ENCODE data around the gene ACP1.

The ACP1 gene

DNA sequence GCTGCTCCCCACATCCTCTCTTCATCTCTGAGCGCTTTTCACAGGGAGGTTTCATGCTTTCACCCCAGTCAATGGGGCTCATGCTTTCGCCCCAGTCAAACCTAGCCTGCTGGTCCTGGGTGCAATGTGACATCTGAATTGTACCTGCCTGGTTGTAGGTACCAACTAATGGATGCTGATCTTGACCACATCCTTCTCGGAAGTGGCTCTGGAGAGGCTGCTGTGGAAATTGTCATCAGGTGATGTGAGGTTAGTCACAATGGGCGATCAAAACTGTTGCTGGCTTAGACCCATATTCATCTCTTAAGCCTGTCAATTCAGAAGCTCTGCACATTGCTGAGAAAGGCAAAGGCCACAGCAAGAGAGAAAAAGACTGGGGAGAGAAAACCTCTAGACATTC, 55.8 kb downstream of the ACP1 start:
- no peak for DNase-seq
- Histone ChIP-seq H3K4me1 (ENCODE audit: control insufficient read depth, insufficient read depth, low read length, poor library complexity, severe bottlenecking) (no peaks in the 10 kb centered on the region), H3K27me3 (replicated peaks; ENCODE audit: control insufficient read depth, insufficient read depth, low read length, poor library complexity, severe bottlenecking) (no peaks in the 10 kb centered on the region), H3K36me3 (ENCODE audit: control insufficient read depth, insufficient read depth, low read length) (no peaks in the 10 kb centered on the region), H3K4me3 (ENCODE audit: insufficient read depth, low read depth, low read length, poor library complexity, severe bottlenecking) (no peak overlapping the region), H3K9me3 (ENCODE audit: control insufficient read depth, low read length) (no peaks in the 10 kb centered on the region), H3K27ac (ENCODE audit: insufficient read depth, low read length, poor library complexity, severe bottlenecking) (no peak overlapping the region)

DNA sequence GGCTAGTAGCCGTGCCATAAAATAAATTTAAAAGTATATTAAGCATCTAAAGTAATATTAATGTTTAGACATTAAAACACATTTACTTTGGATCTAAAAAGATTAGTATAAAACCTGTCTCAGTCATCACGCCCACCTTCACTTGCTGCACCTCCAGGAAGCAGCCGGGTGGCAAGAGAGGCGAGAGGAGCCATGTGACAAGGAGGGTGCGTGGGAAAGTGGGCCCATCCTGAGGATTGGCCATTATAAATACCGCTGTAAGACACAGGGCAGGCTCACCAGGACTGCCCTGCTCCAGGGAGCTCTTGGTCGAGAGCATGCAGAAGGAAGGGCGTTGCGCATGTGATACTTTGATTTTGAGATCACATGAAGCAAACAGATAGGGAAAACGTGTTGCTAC, 57.6 kb downstream of the ACP1 start:
- H3K27me3 ChIP-seq (replicated peaks; ENCODE audit: control insufficient read depth, insufficient read depth, low read length, poor library complexity, severe bottlenecking) = no peaks in the 10 kb centered on the region
- no peak overlapping the region for H3K27ac ChIP-seq (ENCODE audit: insufficient read depth, low read length, poor library complexity, severe bottlenecking)
- no peak for DNase-seq
- no peaks in the 10 kb centered on the region for H3K36me3 ChIP-seq (ENCODE audit: control insufficient read depth, insufficient read depth, low read length)
- no peak overlapping the region for H3K4me3 ChIP-seq (ENCODE audit: insufficient read depth, low read depth, low read length, poor library complexity, severe bottlenecking)
- H3K9me3 ChIP-seq (ENCODE audit: control insufficient read depth, low read length) = no peaks in the 10 kb centered on the region
- no peaks in the 10 kb centered on the region for H3K4me1 ChIP-seq (ENCODE audit: control insufficient read depth, insufficient read depth, low read length, poor library complexity, severe bottlenecking)

DNA sequence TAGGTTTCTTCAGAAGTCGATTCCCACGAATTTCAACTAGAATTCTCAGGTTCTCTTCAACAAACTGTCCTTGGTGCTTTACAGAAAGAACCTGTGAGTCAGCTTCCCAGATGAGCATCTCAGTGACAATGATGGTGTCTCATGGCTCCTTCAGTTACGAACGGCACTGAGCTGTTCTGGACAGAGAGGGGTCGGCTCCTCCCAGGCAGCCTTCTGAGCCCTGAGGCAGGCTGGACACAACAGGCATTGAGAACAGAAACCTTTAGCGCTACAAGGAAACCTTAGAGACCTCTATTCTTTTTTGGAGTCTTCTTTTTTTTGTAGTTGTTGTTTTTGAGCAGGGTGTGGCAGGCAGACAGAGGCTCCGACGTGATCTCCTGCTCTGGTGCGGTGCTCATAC, 58.3 kb downstream of the ACP1 start:
- no peaks in the 10 kb centered on the region for H3K9me3 ChIP-seq (ENCODE audit: control insufficient read depth, low read length)
- H3K36me3 ChIP-seq (ENCODE audit: control insufficient read depth, insufficient read depth, low read length) = no peaks in the 10 kb centered on the region
- H3K27me3 ChIP-seq (replicated peaks; ENCODE audit: control insufficient read depth, insufficient read depth, low read length, poor library complexity, severe bottlenecking) = no peaks in the 10 kb centered on the region
- no peak overlapping the region for H3K4me3 ChIP-seq (ENCODE audit: insufficient read depth, low read depth, low read length, poor library complexity, severe bottlenecking)
- no peak for DNase-seq
- H3K27ac ChIP-seq (ENCODE audit: insufficient read depth, low read length, poor library complexity, severe bottlenecking) = no peak overlapping the region
- no peaks in the 10 kb centered on the region for H3K4me1 ChIP-seq (ENCODE audit: control insufficient read depth, insufficient read depth, low read length, poor library complexity, severe bottlenecking)

Measured in effector memory CD4-positive, alpha-beta T cell (primary cell).